GM13976 (cell line): ENCODE measurements around the gene PLEKHJ1.

ENCODE experiments used
- DNase-seq: peaks from one replicate; pipeline ENCODE4 v3.0.0; 2012; ENCODE audit warnings: low spot score
- CTCF ChIP-seq: IDR thresholded peaks from 2 replicates; pipeline ENCODE4 v1.5.1; 2012; ENCODE audit warnings: borderline replicate concordance, mild to moderate bottlenecking; ENCODE audit not compliant: insufficient read depth; ENCODE audit errors: extremely low read depth, missing control alignments, control extremely low read depth
- in situ Hi-C: fragments of 300-500 bp; cut with MboI; formaldehyde crosslinking; loops from one replicate; pipeline ENCODE4 v1.12.0; 2022; ENCODE audit warnings: low sequenced_read_pairs, mixed read lengths, inconsistent platforms; ENCODE audit not compliant: unreplicated experiment

Gene PLEKHJ1

GRCh38 chr19:2237869-2238153 lies 1.7 kb upstream of the PLEKHJ1 start:
- TF ChIP-seq CTCF, result no peak
- in situ Hi-C loops, result no loop called here
- no peak for DNase-seq

- no peak for TF ChIP-seq CTCF
- in situ Hi-C loops, result no loop called here
- no peak for DNase-seq
Observed at GRCh38 chr19:2237051-2237868, 1.1 kb upstream of the PLEKHJ1 start.

- in situ Hi-C loops, result no loop called here
- no peak for DNase-seq
- no peak for TF ChIP-seq CTCF
Observed at GRCh38 chr19:2236064-2236313, 140 bp downstream of the PLEKHJ1 start.

GRCh38 chr19:2235381-2236063 lies 607 bp downstream of the PLEKHJ1 start:
- no peak for DNase-seq
- TF ChIP-seq CTCF, result no peak
- in situ Hi-C loops, result no loop called here

- no peak for DNase-seq
- TF ChIP-seq CTCF, result no peak
Observed at GRCh38 chr19:2234996-2235380, 1.1 kb downstream of the PLEKHJ1 start.

GRCh38 chr19:2233601-2234280 lies 2.4 kb downstream of the PLEKHJ1 start:
- no peak for TF ChIP-seq CTCF
- no peak for DNase-seq
- in situ Hi-C loops, result no loop called here

More at GRCh38 chr19:2234996-2235380, 1.1 kb downstream of the PLEKHJ1 start:
- in situ Hi-C loops, result no loop called here
